Limb (tissue), 2 donors: ENCODE measurements around the gene LVRN.
A peak's percentile ranks its signal among the peaks of the same experiment; 100 is the strongest.

ENCODE experiments used
- DNase-seq, 2 donors: peaks; one replicate each; pipeline ENCODE4 v3.0.0-alpha.2; 2016; ENCODE audit errors: extremely low spot score in 2 of 2

The LVRN gene

DNA sequence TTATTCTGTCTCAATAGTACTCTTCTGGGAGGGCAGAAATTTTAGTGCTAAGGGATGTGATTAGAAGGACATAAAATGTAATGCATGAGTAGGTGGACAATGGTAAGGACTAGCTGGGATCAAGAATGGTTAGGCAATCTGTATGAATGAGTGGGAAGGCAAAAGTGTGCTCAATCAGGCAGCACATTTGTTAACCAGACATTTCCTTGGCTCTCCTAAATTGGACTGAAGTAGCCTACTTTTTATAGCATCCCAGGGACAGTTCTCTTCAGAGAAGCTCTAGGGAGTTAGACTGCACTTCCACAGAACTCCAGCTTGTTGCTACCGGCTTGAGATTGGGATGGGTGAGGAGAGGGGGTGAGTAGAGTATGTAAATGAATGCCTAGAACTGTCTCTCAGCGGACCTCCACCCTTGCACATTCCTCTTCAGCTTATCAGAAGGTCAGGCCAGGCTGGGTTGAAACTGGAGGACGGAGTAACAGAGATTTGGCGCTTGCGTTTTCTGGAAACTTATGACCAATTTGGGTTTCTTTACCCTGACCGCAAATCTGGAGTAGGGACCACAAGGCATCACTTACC, 51.0 kb downstream of the LVRN start:
- no peak for DNase-seq

DNA sequence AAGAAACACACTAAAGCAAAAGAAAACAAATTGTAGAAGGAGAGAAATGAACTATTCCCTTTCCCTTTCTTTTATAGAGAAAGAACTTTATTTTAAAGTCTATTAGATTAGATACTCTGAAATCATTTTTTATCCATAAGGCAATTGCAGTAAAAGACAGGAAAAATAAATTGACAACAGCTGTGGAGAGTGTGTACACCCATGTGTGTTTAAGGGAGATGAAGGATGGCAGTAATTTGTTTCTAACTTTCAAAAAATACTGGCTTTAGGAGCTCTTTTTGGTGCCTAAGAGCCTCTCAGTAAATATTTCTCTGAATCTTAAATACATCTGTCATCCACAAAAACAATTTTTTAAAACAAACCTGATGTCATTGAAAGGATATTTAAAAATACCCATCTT, 51.7 kb downstream of the LVRN start:
- peak in 1 of 2 donors; percentile 10 for DNase-seq

DNA sequence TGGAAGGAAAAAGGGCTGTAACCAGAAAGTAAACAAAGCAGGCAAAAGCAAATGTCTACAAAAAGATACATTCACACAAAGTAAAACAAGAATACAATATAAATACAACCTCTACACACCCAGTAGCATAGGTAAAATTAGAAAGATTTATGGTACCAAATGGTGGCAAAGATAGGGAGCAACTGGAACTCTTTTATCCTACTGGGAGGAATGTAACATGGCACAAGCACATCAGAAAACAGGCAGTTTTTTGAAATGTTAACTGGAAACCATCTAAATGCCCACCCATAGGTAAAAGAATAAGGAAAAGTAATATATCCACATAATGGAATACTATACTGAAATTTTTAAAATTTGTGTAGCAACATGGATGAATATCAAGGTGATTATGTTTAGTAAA, 61.3 kb downstream of the LVRN start:
- DNase-seq: no peak

DNA sequence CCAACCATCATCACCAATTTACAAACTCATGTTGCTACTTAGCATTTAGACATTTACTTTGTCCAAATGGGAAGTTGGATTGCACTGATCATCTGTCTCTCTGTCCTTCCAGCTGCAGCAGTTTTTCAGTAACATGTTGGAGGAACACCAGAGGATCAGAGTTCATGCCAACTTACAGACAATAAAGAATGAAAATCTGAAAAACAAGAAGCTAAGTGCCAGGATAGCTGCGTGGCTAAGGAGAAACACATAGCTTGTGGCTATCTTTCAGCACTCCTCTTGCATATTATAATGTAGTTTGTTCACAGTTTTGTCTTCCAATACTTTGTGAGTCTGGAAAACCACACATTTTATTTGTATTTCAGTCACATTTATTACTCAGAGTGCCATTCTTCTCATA, 63.6 kb downstream of the LVRN start:
- no peak for DNase-seq

DNA sequence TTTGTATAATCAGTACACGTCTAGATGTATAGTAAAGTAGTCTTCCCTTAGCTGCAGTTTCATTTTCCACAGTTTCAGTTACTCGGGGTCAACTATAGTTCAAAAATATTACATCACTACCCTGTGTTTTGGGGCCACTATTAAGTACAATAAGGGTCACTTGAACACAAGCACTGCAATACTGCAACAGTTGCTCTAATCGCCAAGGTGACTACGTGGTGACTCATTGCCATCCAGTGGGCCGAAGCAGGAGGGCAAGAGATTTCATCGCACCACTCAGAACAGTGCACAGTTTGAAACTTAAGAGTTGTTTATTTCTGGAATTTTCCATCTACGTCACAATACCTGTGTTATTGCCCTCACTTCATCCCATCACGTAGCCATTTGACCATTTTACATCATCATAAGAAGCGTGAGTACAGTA, 69.8 kb downstream of the LVRN start, which contains the start of gene ARL14EPL:
Gene ARL14EPL (plus strand): TSS at position 379 of the 424 bp plus-strand sequence. CDS start 18,994 bp downstream, outside the sequence.
- peak in 1 of 2 donors; percentile 28 for DNase-seq

DNA sequence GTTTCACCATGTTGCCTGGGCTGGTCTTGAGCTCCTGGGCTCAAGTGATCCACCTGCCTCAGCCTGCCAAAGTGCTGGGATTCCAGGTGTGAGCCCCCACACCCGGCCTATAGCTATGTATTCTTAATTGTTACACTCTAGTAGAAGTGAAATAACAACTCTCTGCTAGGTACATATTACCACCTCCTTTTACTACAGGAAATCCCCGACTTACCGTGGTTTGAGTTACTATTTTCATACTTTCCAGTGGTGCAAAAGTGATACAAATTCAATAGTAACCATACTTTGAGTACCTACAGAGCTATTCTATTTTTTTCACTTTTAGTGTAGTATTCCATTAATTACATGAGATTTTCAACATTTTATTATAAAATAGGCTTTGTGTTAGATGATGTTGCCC, 70.7 kb downstream of the LVRN start:
- DNase-seq: no peak

DNA sequence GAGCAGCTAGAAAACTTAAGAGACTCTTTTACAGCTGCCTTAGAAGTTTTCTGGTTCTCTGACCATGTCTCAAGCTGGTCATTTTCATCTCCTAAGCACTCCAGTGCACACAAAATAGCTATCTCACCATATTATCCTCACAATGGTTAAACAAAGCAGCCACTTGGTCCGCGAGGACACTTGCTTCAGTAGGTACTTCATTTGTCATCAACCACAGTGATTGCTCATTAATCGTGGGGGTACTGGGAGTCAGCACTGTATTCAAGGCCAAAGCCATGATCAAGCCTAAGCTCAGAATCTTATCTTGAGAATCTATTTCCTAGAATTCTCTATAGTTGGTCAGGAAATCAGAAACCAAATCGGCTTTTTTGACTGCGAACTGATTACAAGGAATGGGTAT, 72.8 kb downstream of the LVRN start:
- no peak for DNase-seq

DNA sequence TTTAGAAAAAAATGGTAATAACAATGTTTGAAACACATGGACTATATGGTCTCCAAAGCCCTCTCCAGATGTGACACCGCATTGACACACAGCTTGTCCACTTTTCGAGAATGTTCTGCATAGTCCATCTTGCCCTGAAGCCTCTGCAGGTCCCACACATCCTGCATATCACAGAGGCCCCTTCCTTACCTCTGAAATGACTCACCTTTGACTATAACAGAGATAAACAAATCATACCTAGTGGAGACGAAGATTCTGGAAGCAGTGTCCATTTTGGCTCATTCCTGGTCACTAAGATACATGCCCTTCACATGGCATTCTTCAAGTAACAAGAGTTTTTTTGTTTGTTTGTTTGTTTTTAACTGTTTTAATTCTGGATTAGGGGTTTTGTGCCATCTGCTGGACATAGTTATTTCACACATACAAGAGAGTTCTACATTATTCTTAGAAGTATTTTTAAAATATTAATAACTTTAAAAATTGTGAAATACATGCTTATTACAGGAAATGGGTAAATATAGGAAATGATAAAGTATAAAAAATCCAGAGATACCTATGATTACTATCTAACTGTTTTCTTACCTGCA, 75.1 kb downstream of the LVRN start:
- DNase-seq: no peak

DNA sequence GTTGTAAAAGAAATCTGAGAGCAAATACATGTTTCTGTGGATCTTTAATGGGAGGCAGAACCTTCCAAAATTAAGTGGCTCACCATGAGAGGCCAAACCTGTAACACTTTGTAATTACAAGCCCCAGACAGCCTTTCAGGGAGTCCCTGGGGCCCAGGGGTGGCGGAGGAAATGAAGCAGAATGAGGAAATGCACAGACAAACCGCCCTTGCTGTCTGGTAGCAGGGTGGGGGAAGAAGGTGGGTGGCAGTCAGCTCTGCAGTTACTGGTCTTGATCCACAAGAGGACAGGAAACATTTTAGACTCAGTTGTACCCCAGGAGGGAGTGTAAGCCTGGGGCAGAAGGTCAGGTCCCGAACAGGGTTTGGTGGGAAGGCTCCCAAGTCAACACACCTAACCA, 76.5 kb downstream of the LVRN start:
- DNase-seq: no peak

DNA sequence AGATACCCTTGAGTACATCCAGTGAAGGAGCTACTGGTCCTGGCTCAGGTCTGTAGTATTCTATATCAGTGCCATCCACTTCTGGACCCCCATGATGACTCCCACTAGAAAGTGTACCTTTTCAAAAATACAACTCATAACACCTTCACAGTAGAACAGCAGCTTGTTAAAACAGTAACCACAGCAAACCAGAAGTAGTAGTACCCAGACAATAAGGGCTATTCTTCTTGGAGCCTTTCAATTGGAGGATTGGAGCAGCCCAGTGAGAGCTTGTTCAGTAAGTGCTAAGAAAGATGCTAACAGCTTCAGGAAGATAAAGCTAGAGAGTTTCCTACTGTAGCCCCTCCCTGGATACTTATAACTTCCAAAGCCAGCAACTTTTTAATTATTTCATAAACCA, 80.1 kb downstream of the LVRN start:
- DNase-seq: no peak

DNA sequence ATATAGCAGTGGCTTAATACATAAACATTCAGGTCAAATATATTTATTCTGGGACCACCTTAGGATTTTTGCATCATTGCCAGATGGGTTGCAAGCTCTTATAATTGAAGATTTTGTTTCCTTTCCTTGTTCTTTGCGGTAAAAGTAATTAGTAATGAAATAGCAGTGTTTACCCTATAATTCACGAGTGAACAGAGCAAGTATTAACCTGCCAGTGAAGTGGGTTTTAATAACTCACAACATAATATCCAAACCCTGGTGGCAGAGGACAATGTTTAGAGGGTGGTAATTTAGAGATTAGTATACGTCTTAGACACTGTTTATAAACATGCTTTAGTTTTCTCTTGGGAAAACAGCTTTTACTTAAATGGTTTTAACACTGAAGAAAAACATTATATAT, 81.8 kb downstream of the LVRN start:
- DNase-seq: no peak

DNA sequence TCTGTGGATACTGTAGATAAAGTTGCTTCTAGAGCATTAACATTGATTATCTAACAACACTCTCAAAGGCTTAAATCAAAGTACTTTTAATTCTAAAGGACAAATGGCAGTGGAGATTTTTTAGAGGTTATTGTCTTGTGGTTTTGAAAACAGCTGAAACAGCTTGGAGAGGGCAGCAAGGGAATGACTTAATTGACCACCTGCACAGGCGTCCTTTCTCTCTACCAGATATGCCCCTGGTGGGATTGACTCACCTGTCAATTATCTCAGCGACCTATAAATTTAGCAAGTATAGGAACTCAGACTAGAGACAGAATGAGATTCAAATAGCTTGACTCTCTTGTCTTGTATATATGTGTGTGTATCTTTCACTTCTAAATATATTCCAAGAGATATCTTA, 83.5 kb downstream of the LVRN start:
- DNase-seq: no peak

DNA sequence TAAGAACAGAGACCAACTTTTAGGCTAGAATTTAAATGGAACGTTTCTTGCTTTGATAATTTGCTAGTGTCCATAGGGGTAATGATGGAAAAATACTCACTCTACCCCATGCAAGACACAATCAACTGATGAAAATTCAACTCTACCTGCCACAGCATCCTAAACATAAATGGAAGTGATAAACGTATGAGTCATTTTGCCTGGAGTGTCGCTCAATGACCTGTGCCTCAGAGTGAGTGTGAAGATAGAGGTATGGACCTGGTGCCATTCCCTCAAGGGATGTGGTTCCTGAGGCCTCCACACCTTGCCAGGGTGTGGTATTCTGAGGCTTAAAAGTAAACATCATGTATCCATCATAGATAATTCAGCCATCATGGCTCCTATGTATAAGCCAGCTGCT, 84.0 kb downstream of the LVRN start:
- DNase-seq: no peak

DNA sequence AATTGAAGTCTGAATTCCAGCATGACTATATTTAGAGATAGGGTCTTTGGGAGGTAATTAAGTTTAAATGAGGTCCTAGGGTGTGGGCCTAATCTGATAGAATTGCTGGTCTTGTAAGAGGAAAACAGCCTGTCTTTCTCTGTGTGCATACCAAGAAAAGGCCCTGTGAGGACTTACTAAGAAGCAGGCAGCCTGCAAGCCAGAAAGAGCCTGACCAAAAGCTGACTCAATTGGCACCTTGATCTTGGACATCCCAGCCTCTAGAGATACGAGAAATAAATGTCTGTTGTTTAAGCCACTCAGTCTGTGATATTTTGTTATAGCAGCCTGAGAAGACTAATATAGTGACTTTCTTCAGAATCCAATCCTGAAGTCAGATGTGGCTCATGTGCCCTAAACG, 84.5 kb downstream of the LVRN start:
- DNase-seq: no peak

DNA sequence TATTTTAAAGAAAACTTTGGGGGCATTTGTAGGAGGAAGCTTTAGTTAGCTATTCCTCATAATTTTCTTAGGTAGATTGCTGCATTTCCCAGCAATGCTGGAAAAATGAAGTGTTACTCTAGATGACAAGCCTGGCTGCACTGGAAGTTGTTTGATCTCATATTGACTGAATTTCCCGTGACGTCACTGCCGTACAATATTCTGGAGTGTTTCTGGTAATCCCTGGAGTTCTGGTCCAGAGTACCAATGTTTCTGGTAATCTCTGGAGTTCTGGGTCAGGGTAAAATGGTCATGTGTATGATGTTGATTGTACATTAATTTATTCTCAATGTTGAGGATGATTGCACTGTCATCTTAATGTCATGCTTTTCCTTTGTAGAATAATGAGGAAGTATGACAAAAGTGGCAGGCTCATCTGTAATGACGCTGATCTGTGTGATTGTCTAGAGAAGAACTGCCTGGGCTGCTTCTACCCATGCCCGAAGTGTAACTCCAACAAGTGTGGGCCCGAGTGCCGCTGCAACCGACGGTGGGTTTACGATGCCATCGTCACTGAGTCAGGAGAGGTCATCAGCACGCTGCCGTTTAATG, 96.2 kb downstream of the LVRN start:
- DNase-seq: no peak

DNA sequence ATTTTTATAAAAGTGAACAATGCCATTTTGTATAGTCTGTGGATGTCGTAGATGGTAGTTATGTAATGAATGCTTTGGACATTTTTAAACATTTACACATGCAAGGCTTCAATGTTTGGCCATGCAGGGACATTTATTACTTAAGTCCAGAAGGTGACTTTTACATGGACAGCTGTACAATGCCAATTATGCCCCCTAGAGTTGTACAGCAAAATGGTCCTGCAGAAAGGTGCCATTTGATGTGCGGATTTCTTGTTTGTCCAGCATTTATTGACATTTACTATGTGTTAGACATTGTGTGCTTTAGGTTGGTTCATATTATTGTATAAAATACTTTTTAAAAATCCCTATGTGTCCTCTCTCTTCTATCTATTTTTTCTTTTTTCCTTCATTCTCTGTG, 100.1 kb downstream of the LVRN start:
- no peak for DNase-seq

DNA sequence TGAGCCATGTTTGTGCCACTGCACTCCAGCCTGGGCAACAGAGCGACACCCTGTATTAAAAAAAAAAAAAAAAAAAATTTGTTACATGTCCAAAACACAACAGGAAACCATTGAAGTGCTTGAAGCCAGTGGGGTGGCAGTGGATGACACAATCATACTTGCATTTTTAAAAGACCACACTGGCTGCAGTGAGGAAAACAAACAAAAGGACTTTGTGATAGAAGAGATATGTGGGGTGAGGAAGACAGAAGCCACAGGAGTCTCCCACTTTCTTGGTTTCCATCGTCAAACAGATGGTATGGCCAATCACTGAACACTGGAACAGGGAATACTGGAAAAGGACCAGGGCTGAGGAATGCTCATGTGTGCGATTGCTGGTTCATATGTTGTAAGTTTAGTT, 101.7 kb downstream of the LVRN start:
- no peak for DNase-seq

DNA sequence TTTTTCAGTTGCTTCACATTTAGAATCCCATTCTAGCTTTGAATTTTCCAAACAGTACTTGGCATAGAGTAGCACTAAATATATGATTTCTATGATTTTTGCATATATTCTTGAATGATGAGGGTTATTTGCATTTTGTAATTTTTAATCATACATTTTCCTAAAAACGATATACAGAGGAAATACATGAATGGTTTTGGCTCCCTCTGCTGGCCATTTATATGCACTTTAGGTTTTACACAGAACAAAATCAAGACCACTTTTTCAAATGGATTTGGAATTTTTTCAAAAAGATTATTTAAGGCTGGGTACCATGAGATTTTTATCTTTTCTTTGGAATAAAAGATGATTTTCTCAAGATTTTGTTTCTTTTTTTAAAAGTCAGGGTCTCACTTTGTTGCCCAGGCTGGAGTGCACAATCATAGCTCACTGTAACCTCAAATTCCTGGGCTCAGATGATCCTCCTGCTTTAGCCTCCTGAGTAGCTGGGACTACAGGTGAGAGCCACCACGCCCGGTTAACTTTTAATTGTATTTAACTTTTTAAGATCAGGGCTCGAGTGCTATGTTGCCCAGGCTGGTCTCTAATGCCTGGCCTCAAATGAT, 105.9 kb downstream of the LVRN start:
- DNase-seq: peak in 1 of 2 donors; percentile 77

DNA sequence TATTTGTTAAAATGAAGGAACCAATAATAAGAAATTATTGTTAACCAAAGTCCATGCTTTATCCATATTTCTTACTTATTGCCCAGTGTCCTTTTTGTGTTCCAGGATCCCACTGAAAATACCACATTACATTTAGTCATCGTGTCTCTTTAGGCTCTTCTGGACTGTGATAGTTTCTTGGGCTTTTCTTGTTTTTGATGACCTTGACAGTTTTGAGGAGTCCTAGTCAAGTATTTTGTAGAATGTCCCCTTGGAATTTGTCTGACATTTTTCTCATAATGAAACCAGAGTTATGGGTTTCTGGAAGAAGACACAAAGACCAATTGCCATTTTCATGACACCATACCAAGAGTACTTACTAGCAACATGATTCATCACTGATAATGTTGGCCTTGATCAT, 108.9 kb downstream of the LVRN start:
- DNase-seq: no peak

DNA sequence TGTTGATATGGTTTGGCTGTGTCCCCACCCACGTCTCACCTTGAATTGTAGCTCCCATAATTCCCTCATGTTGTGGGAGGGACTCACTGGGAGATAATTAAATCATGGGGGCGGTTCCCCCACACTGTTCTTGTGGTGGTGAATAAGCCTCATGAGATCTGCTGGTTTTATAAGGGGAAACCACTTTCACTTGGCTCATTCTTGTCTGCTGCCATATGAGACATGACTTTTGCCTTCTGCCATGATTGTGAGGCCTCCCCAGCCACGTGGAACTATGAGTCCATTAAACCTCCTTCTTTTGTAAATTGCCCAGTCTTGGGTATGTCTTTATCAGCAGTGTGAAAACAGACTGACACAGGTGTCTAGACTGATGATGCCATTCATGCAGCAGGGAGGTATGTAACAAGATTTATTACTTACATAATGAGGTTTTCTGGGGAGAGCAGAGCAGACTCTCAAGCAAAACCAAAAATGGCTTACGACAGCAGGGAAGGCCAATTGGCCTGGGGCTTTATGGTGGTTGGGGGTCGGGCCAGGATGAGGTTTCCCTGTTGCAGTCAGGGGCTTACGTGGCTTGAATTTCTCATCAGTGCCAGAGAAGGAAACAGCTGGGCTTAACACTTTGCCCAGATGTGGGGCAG, 113.0 kb downstream of the LVRN start:
- DNase-seq: no peak

DNA sequence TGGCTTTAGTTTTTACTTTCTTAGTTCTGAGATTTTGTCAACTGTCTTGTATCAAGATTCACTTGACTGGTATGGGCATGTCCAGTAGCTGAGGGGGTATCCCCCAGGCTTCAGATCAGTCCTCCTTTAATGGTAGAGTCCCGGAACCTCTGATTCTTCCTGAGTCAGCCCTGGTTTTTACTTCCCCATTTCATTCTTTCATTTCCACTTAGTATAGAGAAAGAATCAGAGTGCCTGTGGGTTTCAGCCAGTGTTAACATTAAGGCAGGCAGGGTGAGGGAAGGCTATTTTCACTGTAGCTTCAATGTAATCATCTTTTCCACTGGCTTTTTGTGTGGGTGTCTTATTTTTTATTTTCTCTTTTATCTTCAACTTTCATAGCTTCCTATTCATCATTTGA, 114.2 kb downstream of the LVRN start:
- no peak for DNase-seq
